Bone marrow (tissue), 2 donors: ENCODE results near the gene ZFYVE21.
"Not testable (repeated sequence)": the region's sequence is repeated elsewhere in the genome, so short reads cannot be mapped to it uniquely, and the experiment has no call there.

Experiments used
- DNase-seq, 2 donors: peaks; one replicate each; lab custom pipeline; 2025; lab: John Stamatoyannopoulos, UW

ZFYVE21 gene

DNA sequence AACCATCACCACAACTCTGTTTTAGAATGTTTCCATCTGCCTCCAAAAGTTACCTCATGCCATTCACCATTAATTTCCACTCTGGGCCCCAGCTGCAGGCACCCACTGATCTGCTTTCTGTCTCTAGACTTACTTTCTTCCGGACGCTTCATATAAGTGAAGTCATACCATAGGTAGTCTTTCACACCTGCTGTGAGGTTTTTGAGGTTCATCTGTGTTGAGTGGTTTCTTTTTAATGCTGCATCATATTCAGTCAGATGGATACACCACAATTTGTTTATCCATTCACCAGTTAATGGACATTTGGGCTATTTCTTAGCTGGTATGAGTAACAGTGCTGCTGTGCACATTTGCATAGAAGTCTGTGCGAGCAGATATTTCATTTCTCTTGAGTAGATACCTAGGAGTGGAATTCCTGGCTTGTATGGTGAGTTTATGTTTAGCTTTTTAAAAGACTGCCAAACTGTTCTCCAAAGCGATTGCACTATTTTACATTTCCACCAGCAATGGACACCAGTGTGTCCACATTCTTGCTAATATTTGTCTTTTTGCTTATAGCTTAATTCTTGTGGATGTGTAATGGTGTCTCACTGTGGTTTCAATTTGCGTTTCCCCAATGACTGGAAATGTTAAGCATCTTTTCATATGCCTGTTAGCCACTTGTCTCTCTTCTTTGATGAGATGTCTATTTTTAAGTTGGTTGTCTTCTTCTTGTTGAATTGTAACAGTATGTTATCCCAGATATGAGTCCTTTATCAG, 48.3 kb downstream of the ZFYVE21 start:
- DNase-seq = no peak

DNA sequence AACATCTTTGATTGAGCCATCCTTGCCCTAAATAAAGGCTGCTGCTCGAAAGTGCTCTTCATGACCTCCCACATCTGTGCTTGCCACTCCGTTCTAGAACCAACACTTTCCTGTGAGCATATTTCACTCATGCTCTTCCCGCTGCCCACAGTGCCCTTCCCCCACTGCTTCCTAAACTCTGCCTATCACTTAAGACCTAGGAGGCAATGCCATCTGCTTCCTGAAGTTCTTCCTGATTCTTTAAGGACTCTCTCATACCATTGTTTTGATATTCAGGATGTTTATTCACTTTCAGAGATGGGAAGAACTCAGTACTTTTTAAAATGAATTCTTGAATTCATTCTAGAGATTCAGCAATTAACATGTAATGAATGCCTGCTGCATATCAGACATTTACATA, 49.9 kb downstream of the ZFYVE21 start:
- DNase-seq = no peak

DNA sequence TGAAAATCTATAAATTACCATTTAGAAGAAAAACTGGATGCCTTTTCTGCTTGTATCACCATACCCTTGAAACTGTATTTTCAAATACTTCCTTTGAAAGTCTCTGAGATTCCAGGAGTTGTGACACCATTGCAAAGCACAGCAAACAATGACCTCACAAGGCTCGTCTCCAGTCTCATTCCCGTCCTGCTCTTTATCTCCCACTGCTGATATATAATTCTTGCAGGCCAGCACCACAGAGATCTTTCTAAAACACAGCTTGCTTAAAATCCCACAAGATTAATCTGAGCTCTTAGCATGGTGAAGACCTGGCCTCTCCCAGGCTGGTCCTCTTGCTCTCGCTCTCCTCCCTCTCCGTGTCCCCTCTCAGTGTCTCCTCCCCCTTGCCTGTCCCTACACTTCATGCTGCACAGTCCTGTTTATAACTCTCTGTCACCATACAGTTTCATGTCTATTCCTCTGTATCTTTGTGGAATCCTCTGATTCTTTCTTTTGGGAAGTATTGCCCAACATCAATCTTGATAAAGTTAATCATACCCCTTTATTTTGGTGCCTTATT, 51.8 kb downstream of the ZFYVE21 start:
- DNase-seq = no peak

- DNase-seq = no peak
Measured at GRCh38 chr14:103770500-103770899, 54.9 kb downstream of the ZFYVE21 start.

GRCh38 chr14:103770902-103771301, 55.3 kb downstream of the ZFYVE21 start:
- no peak for DNase-seq

GRCh38 chr14:103772078-103772712, 56.6 kb downstream of the ZFYVE21 start:
- DNase-seq = no peak

GRCh38 chr14:103773521-103773920, 57.9 kb downstream of the ZFYVE21 start:
- DNase-seq = no peak

- no peak for DNase-seq
Measured at GRCh38 chr14:103775506-103775905, 59.9 kb downstream of the ZFYVE21 start.

GRCh38 chr14:103776319-103776718, 60.7 kb downstream of the ZFYVE21 start:
- DNase-seq = not testable (repeated sequence)

- DNase-seq = no peak
Measured at GRCh38 chr14:103782376-103782775, 66.8 kb downstream of the ZFYVE21 start.
